ENCODE results near the gene PFDN6. TPM values are rescaled to one million over a fixed set of nuclear protein-coding genes. Genes with fewer than 3 reads are reported as not detected.
A peak's percentile ranks its signal among the peaks of the same experiment; 100 is the strongest.

Gene PFDN6
- total and polyA plus RNA-seq, 3 donors from 2014 or later, result 45.5 to 123 (median 56.2) TPM

GRCh38 chr6:33276864-33277662 is 12.3 kb upstream of the PFDN6 start, which contains the start of gene B3GALT4:
TSS of gene B3GALT4 (plus strand) at chr6:33277123. CDS start at chr6:33277420, 297 bp downstream.
- Histone ChIP-seq H3K9me3 (no peaks in the 10 kb centered on the region), H3K4me3 (peak within 1 kb of the TSS; percentile 60 to 81), H3K27ac (peak within 1 kb of the TSS; percentile 79 to 87), H3K4me1 (peaks cover 27% of the 10 kb centered on the region), H3K36me3 (ENCODE audit: low read depth, missing control alignments) (no peaks in the 10 kb centered on the region), H3K27me3 (no peaks in the 10 kb centered on the region)
- 0 to 2% methylated on average over 46 to 62 of the region's 80 CpGs for WGBS, 2 donors
- TF ChIP-seq CTCF (IDR thresholded peaks at IDR 0.05) (peak in 2 of 3 experiments; percentile 44), POLR2A (IDR thresholded peaks at IDR 0.05) (no peak)
- intact Hi-C loops (cut with DNase I; ENCODE audit: low total_unique reads), result no loop called here
- peak; percentile 81 for DNase-seq

GRCh38 chr6:33277663-33278391 is 11.6 kb upstream of the PFDN6 start:
- peaks cover 25% of the 10 kb centered on the region for H3K4me1 ChIP-seq
- no peaks in the 10 kb centered on the region for H3K9me3 ChIP-seq
- peak overlapping the region; percentile 60 to 81 for H3K4me3 ChIP-seq
- peak overlapping the region; percentile 79 to 87 for H3K27ac ChIP-seq
- WGBS, 2 donors, result 56 to 62% methylated on average over 10 to 38 of the region's 39 CpGs
- no peaks in the 10 kb centered on the region for H3K36me3 ChIP-seq (ENCODE audit: low read depth, missing control alignments)
- no peak for DNase-seq
- intact Hi-C loops (cut with DNase I; ENCODE audit: low total_unique reads), result no loop called here
- TF ChIP-seq CTCF (IDR thresholded peaks at IDR 0.05) (no peak), POLR2A (IDR thresholded peaks at IDR 0.05) (no peak)
- no peaks in the 10 kb centered on the region for H3K27me3 ChIP-seq

GRCh38 chr6:33278392-33278741 is 11.0 kb upstream of the PFDN6 start:
- TF ChIP-seq CTCF (IDR thresholded peaks at IDR 0.05), result no peak
- TF ChIP-seq POLR2A (IDR thresholded peaks at IDR 0.05), result no peak
- Histone ChIP-seq H3K27ac (peak overlapping the region in 1 of 2 donors; percentile 79), H3K4me3 (peak overlapping the region in 1 of 2 donors; percentile 81), H3K36me3 (ENCODE audit: low read depth, missing control alignments) (no peaks in the 10 kb centered on the region), H3K4me1 (peaks cover 20% of the 10 kb centered on the region), H3K27me3 (no peaks in the 10 kb centered on the region), H3K9me3 (no peaks in the 10 kb centered on the region)
- intact Hi-C loops (cut with DNase I; ENCODE audit: low total_unique reads), result no loop called here
- WGBS, 2 donors, result 79 to 85% methylated on average over 4 to 9 of the region's 9 CpGs
- DNase-seq, result no peak

GRCh38 chr6:33278810-33279209 is 10.6 kb upstream of the PFDN6 start:
- no peak overlapping the region for H3K4me3 ChIP-seq
- peaks cover 20% of the 10 kb centered on the region for H3K4me1 ChIP-seq
- no peaks in the 10 kb centered on the region for H3K27me3 ChIP-seq
- H3K9me3 ChIP-seq, result no peaks in the 10 kb centered on the region
- intact Hi-C loops (cut with DNase I; ENCODE audit: low total_unique reads), result no loop called here
- no peaks in the 10 kb centered on the region for H3K36me3 ChIP-seq (ENCODE audit: low read depth, missing control alignments)
- 80 to 83% methylated on average over 3 of the region's 3 CpGs for WGBS, 2 donors
- no peak for DNase-seq
- H3K27ac ChIP-seq, result no peak overlapping the region
- TF ChIP-seq POLR2A (IDR thresholded peaks at IDR 0.05) (no peak), CTCF (IDR thresholded peaks at IDR 0.05) (no peak)

Data from testis (tissue), 3 donors.